HCT116 (cell line): Measurements from ENCODE around the gene CDH13. TPM values are rescaled to one million over a fixed set of nuclear protein-coding genes. Genes with fewer than 3 reads are reported as not detected.

Source experiments
- ATAC-seq: fragments of 200-7000 bp; cut with Tn5 transposase; 2 replicates; pipeline ENCODE4 v1.9.1; 2020; ENCODE audit warnings: mild to moderate bottlenecking, moderate library complexity
- BruUV-seq: library from RNA; stranded (reverse); fragments of 400-500 nt; replicated peaks from 2 replicates; lab custom pipeline; 2021; lab: Mats Ljungman, UMichigan
- CTCF ChIA-PET: fragments of 300-600 bp; sonication (Branson Sonifier 250); formaldehyde crosslinking; loops from one replicate; lab custom pipeline; 2021; ENCODE audit warnings: antibody characterized with exemption; lab: Charles Lee
- POLR2A ChIA-PET: fragments of 300-600, 350-600 bp; sonication (Branson Sonifier 250); formaldehyde crosslinking; loops from one replicate; lab custom pipeline; 2021; ENCODE audit warnings: antibody characterized with exemption; lab: Charles Lee
- RAD21 ChIA-PET, 2 experiments: fragments of 300-600 bp; sonication (Branson Sonifier 250); formaldehyde crosslinking; loops; one replicate each; lab custom pipeline; 2023; ENCODE audit warnings: low total read pairs in 2 of 2; ENCODE audit not compliant: uncharacterized antibody in 2 of 2, unreplicated experiment in 2 of 2, low non-redundant PET in 1 of 2; lab: Charles Lee
- DNase-seq: peaks from one replicate; pipeline ENCODE4 v3.0.0-alpha.2; 2010; ENCODE audit warnings: low read depth, low spot score
- H2AFZ ChIP-seq: fragments of 200-600 bp; shearing (Covaris generic), sonication (generic); 2 replicates; pipeline ENCODE4 v1.6.1; 2017; ENCODE audit warnings: low read depth, mixed run types, mixed read lengths, antibody characterized with exemption, low read length; ENCODE audit not compliant: poor library complexity, severe bottlenecking
- H3K27ac ChIP-seq: 2 replicates; pipeline ENCODE4 v1.5.1; 2012; ENCODE audit warnings: low read depth, low read length
- H3K27me3 ChIP-seq: fragments of 200-600 bp; sonication (generic); 2 replicates; pipeline ENCODE4 v1.6.1; 2016; ENCODE audit warnings: mixed run types, low read length, mixed read lengths; ENCODE audit not compliant: insufficient read depth
- H3K36me3 ChIP-seq, 2 experiments: fragments of 200-500 bp in 1 of 2; fragments of 200-600 bp in 1 of 2; sonication (Bioruptor generic) in 1 of 2; sonication (generic) in 1 of 2; 2 replicates each; pipeline versions ENCODE4 v1.5.1 to v1.6.1; 2014 to 2016; ENCODE audit warnings: low read length in 2 of 2, inconsistent platforms in 1 of 2, mixed read lengths in 1 of 2, mixed run types in 1 of 2; ENCODE audit not compliant: insufficient read depth in 2 of 2, control insufficient read depth in 1 of 2
- H3K4me1 ChIP-seq, 2 experiments: fragments of 200-600 bp in 1 of 2; sonication (generic) in 1 of 2; 2 replicates each; pipeline versions ENCODE4 v1.5.1 to v1.6.1; 2012 to 2017; ENCODE audit warnings: low read length in 2 of 2, inconsistent platforms in 1 of 2, mild to moderate bottlenecking in 1 of 2, mixed read lengths in 1 of 2, mixed run types in 1 of 2, moderate library complexity in 1 of 2; ENCODE audit not compliant: insufficient read depth in 2 of 2, control insufficient read depth in 1 of 2
- H3K4me2 ChIP-seq: fragments of 200-600 bp; sonication (generic); 2 replicates; pipeline ENCODE4 v1.6.1; 2017; ENCODE audit warnings: mixed run types, low read length, mixed read lengths
- H3K4me3 ChIP-seq, 2 experiments: fragments of 200-600 bp in 1 of 2; sonication (generic) in 1 of 2; replicated peaks in 1 of 2; 2 replicates each; pipeline ENCODE4 v1.5.1; 2011 to 2016; ENCODE audit warnings: low read length in 2 of 2, control low read depth in 1 of 2, low read depth in 1 of 2, mild to moderate bottlenecking in 1 of 2, mixed read lengths in 1 of 2, mixed run types in 1 of 2
- H3K79me2 ChIP-seq: fragments of 200-600 bp; sonication (generic); 2 replicates; pipeline ENCODE4 v1.6.1; 2017; ENCODE audit warnings: mild to moderate bottlenecking, mixed run types, low read length, moderate library complexity, mixed read lengths; ENCODE audit not compliant: insufficient read depth
- H3K9ac ChIP-seq: fragments of 200-600 bp; sonication (generic); 2 replicates; pipeline ENCODE4 v1.6.1; 2016; ENCODE audit warnings: low read length, mixed read lengths
- H3K9me2 ChIP-seq: fragments of 200-600 bp; sonication (generic), shearing (Covaris generic); 2 replicates; pipeline ENCODE4 v1.6.1; 2017; ENCODE audit warnings: mixed run types, mild to moderate bottlenecking, moderate library complexity; ENCODE audit not compliant: insufficient read depth
- H3K9me3 ChIP-seq, 2 experiments: fragments of 200-500 bp in 1 of 2; fragments of 200-600 bp in 1 of 2; sonication (Bioruptor generic) in 1 of 2; sonication (generic) in 1 of 2; 2 replicates each; pipeline ENCODE4 v1.6.1; 2014 to 2017; ENCODE audit warnings: low read length in 2 of 2, mixed read lengths in 2 of 2, inconsistent platforms in 1 of 2, low read depth in 1 of 2, mild to moderate bottlenecking in 1 of 2, mixed run types in 1 of 2, moderate library complexity in 1 of 2; ENCODE audit not compliant: control insufficient read depth in 1 of 2, insufficient read depth in 1 of 2
- H4K20me1 ChIP-seq: fragments of 200-600 bp; sonication (generic), shearing (Covaris generic); 2 replicates; pipeline ENCODE4 v1.6.1; 2017; ENCODE audit warnings: mixed run types, mild to moderate bottlenecking, moderate library complexity; ENCODE audit not compliant: insufficient read depth
- CEBPB ChIP-seq: IDR thresholded peaks from 2 replicates; pipeline ENCODE4 v1.6.1; 2012; ENCODE audit warnings: low read depth
- EGR1 ChIP-seq: IDR thresholded peaks from 2 replicates; pipeline ENCODE4 v1.6.1; 2012; ENCODE audit warnings: low read depth
- ELF1 ChIP-seq: IDR thresholded peaks from 2 replicates; pipeline ENCODE4 v1.6.1; 2012; ENCODE audit warnings: low read depth, borderline replicate concordance
- EZH2phosphoT487 ChIP-seq: fragments of 200-600 bp; IDR thresholded peaks from 2 replicates; pipeline ENCODE4 v1.6.1; 2018; ENCODE audit warnings: antibody characterized with exemption, borderline replicate concordance
- FOSL1 ChIP-seq: IDR thresholded peaks from 2 replicates; pipeline ENCODE4 v1.6.1; 2012; ENCODE audit warnings: low read depth
- JUND ChIP-seq: IDR thresholded peaks from 2 replicates; pipeline ENCODE4 v1.6.1; 2012
- POLR2AphosphoS5 ChIP-seq: IDR thresholded peaks from 2 replicates; pipeline ENCODE4 v1.6.1; 2011; ENCODE audit warnings: mild to moderate bottlenecking, low read depth, low read length, moderate library complexity
- RAD21 ChIP-seq: IDR thresholded peaks from 2 replicates; pipeline ENCODE4 v1.6.1; 2012; ENCODE audit warnings: low read depth, mild to moderate bottlenecking
- SIN3A ChIP-seq: IDR thresholded peaks from 2 replicates; pipeline ENCODE4 v1.6.1; 2012; ENCODE audit warnings: low read depth
- SP1 ChIP-seq: IDR thresholded peaks from 2 replicates; pipeline ENCODE4 v1.6.1; 2012; ENCODE audit warnings: low read depth
- ZFX ChIP-seq: fragments of 450-650 bp; IDR thresholded peaks from 2 replicates; pipeline ENCODE4 v1.6.1; 2017
- ZNF274 ChIP-seq: fragments of 200-500 bp; sonication (Bioruptor generic); IDR thresholded peaks from 2 replicates; pipeline ENCODE4 v1.6.1; 2014; ENCODE audit warnings: mild to moderate bottlenecking, low read depth, low read length, inconsistent platforms
- intact Hi-C: fragments of 100-400 bp; cut with micrococcal nuclease; formaldehyde crosslinking; loops from 2 replicates; pipeline ENCODE4 v1.10.0; 2022
- total RNA-seq: library from RNA; stranded (reverse); gene quantifications from one replicate; pipeline ENCODE4 v1.2.1, GENCODE V29; 2021; ENCODE audit not compliant: unreplicated experiment
- TF ChIP-seq, protein P1 (sequence below), 3 experiments: fragments of 200-600 bp in 1 of 3; sonication (generic) in 1 of 3; IDR thresholded peaks in 2 of 3; conservative IDR thresholded peaks in 1 of 3; 2 replicates each; pipeline ENCODE4 v1.5.1; 2012 to 2017; ENCODE audit warnings: low read depth in 2 of 3, low read length in 2 of 3, antibody characterized with exemption in 1 of 3, borderline replicate concordance in 1 of 3, control low read depth in 1 of 3, mild to moderate bottlenecking in 1 of 3, mixed read lengths in 1 of 3, mixed run types in 1 of 3, moderate library complexity in 1 of 3; ENCODE audit not compliant: insufficient read depth in 1 of 3
- TF ChIP-seq, protein P2 (sequence below): IDR thresholded peaks from 2 replicates; pipeline ENCODE4 v1.6.1; 2012; ENCODE audit warnings: low read depth

CDH13 gene
- total RNA-seq, 1 experiment from 2014 or later = not detected

- H3K4me3 ChIP-seq = no peak overlapping the region
Measured at GRCh38 chr16:83609178-83609577, 982.4 kb downstream of the CDH13 start.

GRCh38 chr16:83615141-83615952 lies 988.6 kb downstream of the CDH13 start:
- ATAC-seq = no peak
- BruUV-seq = no TSS peak
- H3K4me1 ChIP-seq = no peaks in the 10 kb centered on the region
- ChIA-PET CTCF (no interaction called here), POLR2A (no interaction called here), RAD21 (no interaction called here)
- no peak overlapping the region for H3K9ac ChIP-seq
- no peaks in the 10 kb centered on the region for H3K9me3 ChIP-seq
- no peak for DNase-seq
- no peak for TF ChIP-seq EGR1
- no peak for TF ChIP-seq SP1
- TF ChIP-seq, protein P1, sequence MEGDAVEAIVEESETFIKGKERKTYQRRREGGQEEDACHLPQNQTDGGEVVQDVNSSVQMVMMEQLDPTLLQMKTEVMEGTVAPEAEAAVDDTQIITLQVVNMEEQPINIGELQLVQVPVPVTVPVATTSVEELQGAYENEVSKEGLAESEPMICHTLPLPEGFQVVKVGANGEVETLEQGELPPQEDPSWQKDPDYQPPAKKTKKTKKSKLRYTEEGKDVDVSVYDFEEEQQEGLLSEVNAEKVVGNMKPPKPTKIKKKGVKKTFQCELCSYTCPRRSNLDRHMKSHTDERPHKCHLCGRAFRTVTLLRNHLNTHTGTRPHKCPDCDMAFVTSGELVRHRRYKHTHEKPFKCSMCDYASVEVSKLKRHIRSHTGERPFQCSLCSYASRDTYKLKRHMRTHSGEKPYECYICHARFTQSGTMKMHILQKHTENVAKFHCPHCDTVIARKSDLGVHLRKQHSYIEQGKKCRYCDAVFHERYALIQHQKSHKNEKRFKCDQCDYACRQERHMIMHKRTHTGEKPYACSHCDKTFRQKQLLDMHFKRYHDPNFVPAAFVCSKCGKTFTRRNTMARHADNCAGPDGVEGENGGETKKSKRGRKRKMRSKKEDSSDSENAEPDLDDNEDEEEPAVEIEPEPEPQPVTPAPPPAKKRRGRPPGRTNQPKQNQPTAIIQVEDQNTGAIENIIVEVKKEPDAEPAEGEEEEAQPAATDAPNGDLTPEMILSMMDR (IDR thresholded peaks at IDR 0.05 in 2 of 3, conservative IDR thresholded peaks at IDR 0.05 in 1 of 3; ENCODE audit: borderline replicate concordance in 1 of 3, insufficient read depth in 1 of 3, low read depth in 2 of 3, low read length in 2 of 3) = no peak
- TF ChIP-seq FOSL1 = 0 out of 2 replicates have a peak, but pooled peaks have one; percentile 10
- TF ChIP-seq, protein P2, sequence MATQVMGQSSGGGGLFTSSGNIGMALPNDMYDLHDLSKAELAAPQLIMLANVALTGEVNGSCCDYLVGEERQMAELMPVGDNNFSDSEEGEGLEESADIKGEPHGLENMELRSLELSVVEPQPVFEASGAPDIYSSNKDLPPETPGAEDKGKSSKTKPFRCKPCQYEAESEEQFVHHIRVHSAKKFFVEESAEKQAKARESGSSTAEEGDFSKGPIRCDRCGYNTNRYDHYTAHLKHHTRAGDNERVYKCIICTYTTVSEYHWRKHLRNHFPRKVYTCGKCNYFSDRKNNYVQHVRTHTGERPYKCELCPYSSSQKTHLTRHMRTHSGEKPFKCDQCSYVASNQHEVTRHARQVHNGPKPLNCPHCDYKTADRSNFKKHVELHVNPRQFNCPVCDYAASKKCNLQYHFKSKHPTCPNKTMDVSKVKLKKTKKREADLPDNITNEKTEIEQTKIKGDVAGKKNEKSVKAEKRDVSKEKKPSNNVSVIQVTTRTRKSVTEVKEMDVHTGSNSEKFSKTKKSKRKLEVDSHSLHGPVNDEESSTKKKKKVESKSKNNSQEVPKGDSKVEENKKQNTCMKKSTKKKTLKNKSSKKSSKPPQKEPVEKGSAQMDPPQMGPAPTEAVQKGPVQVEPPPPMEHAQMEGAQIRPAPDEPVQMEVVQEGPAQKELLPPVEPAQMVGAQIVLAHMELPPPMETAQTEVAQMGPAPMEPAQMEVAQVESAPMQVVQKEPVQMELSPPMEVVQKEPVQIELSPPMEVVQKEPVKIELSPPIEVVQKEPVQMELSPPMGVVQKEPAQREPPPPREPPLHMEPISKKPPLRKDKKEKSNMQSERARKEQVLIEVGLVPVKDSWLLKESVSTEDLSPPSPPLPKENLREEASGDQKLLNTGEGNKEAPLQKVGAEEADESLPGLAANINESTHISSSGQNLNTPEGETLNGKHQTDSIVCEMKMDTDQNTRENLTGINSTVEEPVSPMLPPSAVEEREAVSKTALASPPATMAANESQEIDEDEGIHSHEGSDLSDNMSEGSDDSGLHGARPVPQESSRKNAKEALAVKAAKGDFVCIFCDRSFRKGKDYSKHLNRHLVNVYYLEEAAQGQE = no peak
- no peaks in the 10 kb centered on the region for H3K9me2 ChIP-seq
- H3K4me2 ChIP-seq = no peak overlapping the region
- no peaks in the 10 kb centered on the region for H3K36me3 ChIP-seq
- H3K27me3 ChIP-seq = peaks cover 27% of the 10 kb centered on the region
- intact Hi-C loops = no loop called here
- no peak overlapping the region for H2AFZ ChIP-seq
- H4K20me1 ChIP-seq = no peaks in the 10 kb centered on the region
- no peak overlapping the region for H3K4me3 ChIP-seq
- H3K79me2 ChIP-seq = no peaks in the 10 kb centered on the region
- no peak overlapping the region for H3K27ac ChIP-seq

More at GRCh38 chr16:83609178-83609577, 982.4 kb downstream of the CDH13 start:
- Histone ChIP-seq H4K20me1 (no peaks in the 10 kb centered on the region), H3K4me1 (peaks cover 0 to 4% of the 10 kb centered on the region in 2 experiments; a peak in 1 of 4 replicates), H3K27me3 (peaks cover 8% of the 10 kb centered on the region; the same call in 1 of the 2 replicates), H3K36me3 (no peaks in the 10 kb centered on the region), H3K9me2 (no peaks in the 10 kb centered on the region), H3K9ac (no peak overlapping the region), H3K4me2 (no peak overlapping the region), H2AFZ (no peak overlapping the region), H3K27ac (no peak overlapping the region), H3K9me3 (no peaks in the 10 kb centered on the region), H3K79me2 (no peaks in the 10 kb centered on the region)
- ChIA-PET POLR2A (no interaction called here), CTCF (no interaction called here), RAD21 (no interaction called here)
- no peak for DNase-seq
- ATAC-seq = no peak
- no peak for TF ChIP-seq EGR1
- TF ChIP-seq FOSL1 = no peak
- no peak for TF ChIP-seq EZH2phosphoT487
- TF ChIP-seq JUND = no peak
- TF ChIP-seq ZFX = no peak
- TF ChIP-seq POLR2AphosphoS5 = no peak
- no peak for TF ChIP-seq SIN3A
- TF ChIP-seq CEBPB = no peak
- TF ChIP-seq ELF1 = no peak
- no peak for TF ChIP-seq RAD21
- no peak for TF ChIP-seq ZNF274
- intact Hi-C loops = no loop called here
- BruUV-seq = no TSS peak
